UCSD-AML1 (cell line): Measurements from ENCODE around the gene IPCEF1.

Experiments used
- DNase-seq: peaks from one replicate; lab custom pipeline; 2025; ENCODE audit not compliant: unreplicated experiment; lab: John Stamatoyannopoulos, UW

The IPCEF1 gene

DNA sequence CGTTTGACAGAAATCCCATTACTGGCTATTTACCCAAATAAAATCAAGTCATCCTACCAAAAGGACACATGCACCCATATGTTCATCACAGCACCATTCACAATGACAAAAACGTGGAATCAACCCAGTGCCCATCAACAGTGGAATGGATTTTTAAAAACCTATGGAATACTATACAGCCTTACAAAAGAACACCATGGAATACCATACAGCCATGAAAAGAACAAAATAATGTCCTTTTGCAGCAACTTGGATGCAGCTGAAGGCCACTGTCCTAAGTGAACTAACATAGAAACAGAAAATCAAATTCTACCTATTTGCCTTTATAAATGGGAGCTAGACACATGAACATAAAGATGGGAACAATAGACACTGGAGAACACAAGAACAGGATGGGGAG lies 17.4 kb upstream of the IPCEF1 start:
- DNase-seq, result no peak

GRCh38 chr6:154371281-154371680 lies 14.7 kb upstream of the IPCEF1 start:
- no peak for DNase-seq

GRCh38 chr6:154370545-154370944 lies 13.9 kb upstream of the IPCEF1 start:
- peak; percentile 19 for DNase-seq

DNA sequence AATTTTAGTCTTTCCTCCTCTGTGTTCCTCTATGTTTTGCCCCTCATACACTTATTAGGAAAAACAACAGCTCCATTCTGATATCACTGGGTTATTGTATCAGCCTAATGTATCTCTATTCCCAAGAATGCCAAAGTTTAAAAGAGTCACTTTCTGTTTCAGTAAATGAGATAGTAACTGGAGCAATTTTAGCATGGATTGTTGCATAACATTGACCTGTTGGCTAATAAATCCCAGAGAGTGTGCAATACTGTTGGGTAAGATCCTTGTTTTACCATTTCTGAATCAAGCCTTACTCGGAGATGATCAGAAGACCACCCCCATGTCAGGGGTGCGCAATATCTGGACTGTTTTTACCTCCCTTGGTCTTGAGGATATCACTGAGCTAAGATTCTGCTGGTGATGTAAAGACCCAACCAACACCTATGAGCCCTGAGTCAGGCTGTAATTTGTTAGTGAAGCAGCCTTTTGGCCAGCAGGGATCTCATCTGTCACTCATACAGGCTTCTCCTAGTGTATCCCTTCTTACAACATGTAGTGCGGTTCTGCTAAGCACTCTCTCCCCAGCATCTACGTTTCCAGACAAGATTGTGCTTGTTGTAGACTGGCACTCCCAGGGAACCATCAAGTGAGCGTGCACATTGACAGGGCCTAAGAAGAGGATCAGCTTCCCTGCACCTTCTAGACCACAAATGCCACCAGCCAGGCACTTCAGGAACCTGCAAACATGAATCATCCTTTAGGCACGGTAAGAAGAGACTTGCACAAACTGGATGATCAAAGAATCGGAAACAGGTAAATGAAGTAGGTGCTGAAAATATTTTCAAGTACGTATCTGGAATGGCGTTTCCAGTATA lies 11.5 kb upstream of the IPCEF1 start:
- no peak for DNase-seq

GRCh38 chr6:154367336-154367735 lies 10.7 kb upstream of the IPCEF1 start:
- no peak for DNase-seq

- no peak for DNase-seq
Observed at GRCh38 chr6:154363821-154364220, 7.2 kb upstream of the IPCEF1 start.

DNA sequence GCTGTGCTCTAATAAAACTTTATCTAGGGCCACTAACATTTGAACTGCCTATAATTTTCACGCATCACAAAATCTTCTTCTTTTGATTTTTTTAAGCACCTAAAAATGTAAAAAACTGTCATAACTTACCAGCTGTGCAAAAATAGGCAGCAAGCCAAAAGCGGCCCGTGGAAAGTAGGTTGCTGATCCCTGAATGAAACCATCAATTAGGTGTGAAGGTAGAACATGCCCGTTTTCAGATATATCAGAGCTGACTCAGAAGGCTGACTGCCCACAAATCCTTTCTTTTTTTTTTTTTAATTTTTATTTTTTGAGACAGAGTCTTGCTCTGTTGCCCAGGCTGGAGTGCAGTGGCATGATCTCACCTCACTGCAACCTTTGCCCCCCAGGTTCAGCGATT lies 4.9 kb upstream of the IPCEF1 start:
- DNase-seq, result no peak

- no peak for DNase-seq
Observed at GRCh38 chr6:154360476-154360875, 3.9 kb upstream of the IPCEF1 start.

- no peak for DNase-seq
Observed at GRCh38 chr6:154359679-154360078, 3.1 kb upstream of the IPCEF1 start.

DNA sequence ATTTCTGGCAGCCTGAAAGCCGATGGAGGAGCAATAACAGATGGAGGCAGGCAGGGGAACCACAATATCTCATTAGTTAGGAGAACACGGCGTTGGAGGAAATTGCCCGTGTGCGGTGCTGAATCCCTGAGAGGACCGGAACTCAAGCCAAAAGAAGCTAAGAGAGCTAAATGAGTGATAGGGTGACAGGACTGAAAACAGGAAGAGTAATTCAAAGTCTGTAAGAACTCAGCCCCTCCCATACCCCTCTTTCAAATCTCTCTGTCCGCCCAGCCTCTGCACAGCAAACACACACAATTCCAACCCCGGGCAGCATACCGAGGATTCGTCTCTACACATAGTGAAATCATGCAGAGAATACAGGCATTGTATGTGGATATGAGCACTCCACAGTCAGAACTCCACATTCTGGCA lies 2.6 kb upstream of the IPCEF1 start:
- DNase-seq, result peak; percentile 27

DNA sequence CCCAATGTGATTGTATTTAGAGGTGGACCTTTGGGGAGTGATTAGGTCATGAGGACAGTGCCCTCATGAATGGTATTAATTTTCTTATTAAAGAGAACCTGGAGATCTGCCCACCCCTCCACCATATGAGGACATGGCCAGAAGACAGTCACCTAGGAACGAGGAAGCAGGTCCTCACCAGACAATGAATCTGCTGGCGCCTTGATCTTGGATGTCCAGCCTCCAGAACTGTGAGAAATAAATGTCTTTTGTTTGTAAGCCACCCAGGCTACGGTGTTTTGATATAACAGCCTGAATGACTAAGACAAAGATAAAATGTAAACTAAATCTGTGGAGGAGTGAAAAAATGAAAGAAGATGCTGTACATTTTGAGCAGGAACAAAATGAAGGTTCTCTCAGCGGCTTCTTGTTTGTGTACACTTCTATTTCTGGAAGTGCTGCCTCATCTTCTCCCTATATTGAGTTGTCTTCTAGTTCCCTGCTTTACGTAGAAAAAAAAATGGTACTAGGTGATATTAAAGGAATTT lies 1.5 kb upstream of the IPCEF1 start:
- no peak for DNase-seq

DNA sequence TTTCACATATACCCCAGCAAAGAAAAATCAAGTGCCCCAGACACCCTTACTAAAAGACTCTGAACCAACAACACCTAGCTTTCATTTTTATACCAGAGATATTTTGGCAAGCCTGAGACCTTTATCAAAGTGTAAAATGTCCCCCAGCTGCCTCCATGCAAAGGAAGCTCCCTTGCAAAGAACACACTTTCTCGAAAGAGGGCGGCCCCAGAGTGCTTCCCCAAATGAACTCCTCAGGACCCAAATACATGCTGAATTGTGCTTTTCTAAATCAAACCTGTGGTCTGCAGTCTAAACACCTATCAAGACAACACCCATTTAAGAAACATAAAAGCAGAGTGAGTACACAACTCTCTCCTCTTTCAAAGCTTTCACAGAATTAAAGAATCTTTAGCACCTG lies 490 bp downstream of the IPCEF1 start:
- no peak for DNase-seq

DNA sequence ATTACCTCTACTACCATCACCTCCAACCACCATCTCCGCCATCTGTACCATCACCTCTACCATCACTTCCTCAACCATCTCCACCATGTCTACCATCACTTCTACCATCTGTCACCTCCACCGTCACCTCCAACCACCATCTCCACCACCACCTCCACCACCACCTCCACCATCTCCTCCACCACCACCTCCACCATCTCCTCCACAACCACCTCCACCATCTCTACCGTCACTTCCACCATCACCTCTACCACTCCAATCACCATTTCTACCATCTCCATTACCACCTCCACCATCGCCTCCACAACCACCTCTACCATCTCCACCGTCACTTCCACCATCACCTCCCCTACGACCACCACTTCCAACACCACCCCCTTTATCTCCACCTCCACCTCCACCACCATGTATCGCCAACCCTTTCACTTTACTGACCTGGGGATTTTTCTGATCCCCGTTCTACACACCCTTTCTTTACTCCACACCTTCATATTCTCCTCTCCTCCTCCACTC lies 2.3 kb downstream of the IPCEF1 start:
- no peak for DNase-seq

GRCh38 chr6:154353626-154354025 lies 3.0 kb downstream of the IPCEF1 start:
- no peak for DNase-seq

GRCh38 chr6:154352898-154353585 lies 3.6 kb downstream of the IPCEF1 start:
- peak; percentile 20 for DNase-seq

GRCh38 chr6:154350293-154350692 lies 6.3 kb downstream of the IPCEF1 start:
- no peak for DNase-seq

- no peak for DNase-seq
Observed at GRCh38 chr6:154347981-154348380, 8.6 kb downstream of the IPCEF1 start.

GRCh38 chr6:154345811-154346210 lies 10.8 kb downstream of the IPCEF1 start:
- DNase-seq, result no peak

- DNase-seq, result no peak
Observed at GRCh38 chr6:154343473-154344308, 12.9 kb downstream of the IPCEF1 start.

DNA sequence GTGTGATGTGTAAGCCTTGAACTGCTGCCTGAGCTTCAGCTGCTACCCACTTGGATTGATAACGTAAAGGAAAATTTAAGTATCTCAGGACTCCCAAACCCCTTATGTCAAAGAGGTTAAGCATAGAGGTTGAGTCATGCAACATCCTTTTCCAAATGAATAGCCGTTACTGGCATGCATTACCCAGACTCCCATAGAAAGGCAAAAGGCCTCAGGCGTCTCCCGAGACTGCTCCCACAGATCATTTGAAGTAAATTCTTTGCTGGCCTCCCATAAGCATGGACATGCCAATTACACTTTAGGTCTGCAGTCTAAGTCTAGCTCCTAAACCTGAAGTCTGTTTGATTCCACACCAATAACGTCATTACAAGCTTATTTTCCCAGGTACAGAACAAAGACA lies 14.7 kb downstream of the IPCEF1 start:
- DNase-seq, result no peak

GRCh38 chr6:154341336-154341735 lies 15.3 kb downstream of the IPCEF1 start:
- no peak for DNase-seq
